Measurements from ENCODE around the gene FARP1.

Gene FARP1

DNA sequence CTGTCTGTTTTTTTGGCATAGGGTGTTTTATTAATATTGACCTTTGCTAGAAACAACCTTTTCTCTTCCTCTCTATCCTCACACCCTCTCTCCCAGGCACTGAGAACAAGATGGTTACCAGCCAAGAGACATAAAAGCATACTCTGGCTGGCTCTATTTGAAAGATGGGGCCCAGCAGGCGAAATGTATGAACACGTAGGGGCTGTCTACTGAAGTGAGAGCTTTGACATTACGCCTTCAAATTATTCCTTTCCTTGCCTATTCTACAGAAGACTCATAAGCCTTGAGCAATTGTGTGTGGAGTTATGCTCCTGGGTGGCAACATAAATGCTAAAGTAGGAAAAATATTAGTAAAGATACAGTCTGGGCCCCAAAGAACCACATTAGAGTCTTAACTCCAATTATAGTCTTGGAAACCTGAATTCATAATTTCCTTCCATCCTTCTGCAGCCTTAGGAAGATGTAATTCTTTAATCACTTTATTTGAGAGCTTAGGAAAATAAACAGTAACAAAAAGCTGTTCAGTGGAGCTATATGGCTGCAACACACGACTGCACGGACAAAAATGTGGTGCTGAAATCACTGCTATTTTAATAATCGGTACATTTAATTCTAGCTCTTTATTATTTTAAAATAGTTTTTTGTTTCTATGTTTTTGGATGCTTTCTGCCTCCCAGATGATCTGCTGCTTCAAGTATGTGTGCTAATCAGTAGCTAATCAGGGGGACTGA is 156.5 kb downstream of the FARP1 start:
- Histone ChIP-seq H3K4me3 (ENCODE audit: low read depth in 1 of 2, low read length in 1 of 2) (no peak overlapping the region), H3K36me3 (no peaks in the 10 kb centered on the region), H3K4me1 (ENCODE audit: control insufficient read depth in 1 of 2, insufficient read depth in 1 of 2, low read depth in 1 of 2, low read length in 1 of 2) (no peaks in the 10 kb centered on the region), H3K27me3 (no peaks in the 10 kb centered on the region), H3K9me3 (no peaks in the 10 kb centered on the region), H3K27ac (no peak overlapping the region)
- TF ChIP-seq, protein P1, sequence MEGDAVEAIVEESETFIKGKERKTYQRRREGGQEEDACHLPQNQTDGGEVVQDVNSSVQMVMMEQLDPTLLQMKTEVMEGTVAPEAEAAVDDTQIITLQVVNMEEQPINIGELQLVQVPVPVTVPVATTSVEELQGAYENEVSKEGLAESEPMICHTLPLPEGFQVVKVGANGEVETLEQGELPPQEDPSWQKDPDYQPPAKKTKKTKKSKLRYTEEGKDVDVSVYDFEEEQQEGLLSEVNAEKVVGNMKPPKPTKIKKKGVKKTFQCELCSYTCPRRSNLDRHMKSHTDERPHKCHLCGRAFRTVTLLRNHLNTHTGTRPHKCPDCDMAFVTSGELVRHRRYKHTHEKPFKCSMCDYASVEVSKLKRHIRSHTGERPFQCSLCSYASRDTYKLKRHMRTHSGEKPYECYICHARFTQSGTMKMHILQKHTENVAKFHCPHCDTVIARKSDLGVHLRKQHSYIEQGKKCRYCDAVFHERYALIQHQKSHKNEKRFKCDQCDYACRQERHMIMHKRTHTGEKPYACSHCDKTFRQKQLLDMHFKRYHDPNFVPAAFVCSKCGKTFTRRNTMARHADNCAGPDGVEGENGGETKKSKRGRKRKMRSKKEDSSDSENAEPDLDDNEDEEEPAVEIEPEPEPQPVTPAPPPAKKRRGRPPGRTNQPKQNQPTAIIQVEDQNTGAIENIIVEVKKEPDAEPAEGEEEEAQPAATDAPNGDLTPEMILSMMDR (IDR thresholded peaks at IDR 0.05) = no peak

DNA sequence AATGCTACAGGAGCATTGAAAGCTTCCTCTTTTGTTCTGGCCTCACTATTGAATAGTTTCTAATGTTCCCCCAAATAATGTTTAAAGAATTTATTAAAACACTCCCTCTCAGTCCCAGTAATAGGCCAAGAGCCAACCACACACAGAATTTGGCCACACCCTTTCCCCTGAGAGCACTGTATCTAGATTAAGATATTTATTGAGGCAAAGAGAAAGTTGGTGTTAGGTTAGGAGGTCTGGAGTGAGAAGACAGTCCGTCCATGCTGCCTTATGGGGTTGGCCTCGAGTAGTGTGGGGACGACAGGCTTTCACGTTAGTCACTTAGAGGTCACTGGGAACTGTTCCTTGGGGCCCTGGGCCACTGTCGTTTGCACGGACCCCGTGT is 157.1 kb downstream of the FARP1 start:
- H3K36me3 ChIP-seq = no peaks in the 10 kb centered on the region
- H3K27me3 ChIP-seq = no peaks in the 10 kb centered on the region
- H3K4me1 ChIP-seq (ENCODE audit: control insufficient read depth in 1 of 2, insufficient read depth in 1 of 2, low read depth in 1 of 2, low read length in 1 of 2) = no peaks in the 10 kb centered on the region
- H3K9me3 ChIP-seq = no peaks in the 10 kb centered on the region
- TF ChIP-seq, protein P1 (IDR thresholded peaks at IDR 0.05) = no peak
- no peak overlapping the region for H3K27ac ChIP-seq
- no peak overlapping the region for H3K4me3 ChIP-seq (ENCODE audit: low read depth in 1 of 2, low read length in 1 of 2)

DNA sequence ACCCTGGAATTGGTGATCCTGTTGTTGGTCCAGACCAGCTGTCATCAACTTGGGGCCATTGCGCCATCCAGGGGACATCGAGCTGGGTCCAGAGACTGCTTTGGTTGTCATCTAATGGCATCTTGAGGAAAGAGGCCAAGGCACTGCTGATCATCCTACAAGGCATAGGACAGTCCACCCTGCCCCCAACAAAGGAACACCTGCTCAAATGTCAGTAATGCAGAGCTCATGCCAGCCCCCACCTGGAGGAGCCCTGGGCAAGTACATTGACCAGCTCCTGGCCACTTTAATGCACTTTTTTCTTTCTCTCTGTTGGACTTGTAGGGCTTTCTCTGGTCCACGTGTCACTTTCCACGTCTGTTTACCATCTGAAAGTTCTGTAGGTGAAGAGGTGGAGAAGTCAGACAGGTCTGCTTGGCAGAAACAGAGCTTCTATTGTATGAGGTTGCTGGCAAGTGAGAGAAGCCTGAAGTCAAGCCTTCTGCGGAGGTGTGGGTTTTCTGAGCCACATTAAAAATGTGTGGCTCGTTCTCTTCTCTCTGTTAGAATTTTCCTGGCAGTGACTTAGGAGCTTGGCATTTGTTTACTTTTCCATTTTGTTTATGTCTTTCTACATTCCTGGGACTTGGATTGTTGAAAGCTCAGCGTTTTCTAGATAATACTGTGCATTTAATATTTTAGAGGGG is 158.2 kb downstream of the FARP1 start:
- TF ChIP-seq, protein P1 (IDR thresholded peaks at IDR 0.05) = no peak
- no peaks in the 10 kb centered on the region for H3K36me3 ChIP-seq
- no peaks in the 10 kb centered on the region for H3K4me1 ChIP-seq (ENCODE audit: control insufficient read depth in 1 of 2, insufficient read depth in 1 of 2, low read depth in 1 of 2, low read length in 1 of 2)
- no peak overlapping the region for H3K4me3 ChIP-seq (ENCODE audit: low read depth in 1 of 2, low read length in 1 of 2)
- no peaks in the 10 kb centered on the region for H3K9me3 ChIP-seq
- H3K27ac ChIP-seq = no peak overlapping the region
- H3K27me3 ChIP-seq = no peaks in the 10 kb centered on the region

DNA sequence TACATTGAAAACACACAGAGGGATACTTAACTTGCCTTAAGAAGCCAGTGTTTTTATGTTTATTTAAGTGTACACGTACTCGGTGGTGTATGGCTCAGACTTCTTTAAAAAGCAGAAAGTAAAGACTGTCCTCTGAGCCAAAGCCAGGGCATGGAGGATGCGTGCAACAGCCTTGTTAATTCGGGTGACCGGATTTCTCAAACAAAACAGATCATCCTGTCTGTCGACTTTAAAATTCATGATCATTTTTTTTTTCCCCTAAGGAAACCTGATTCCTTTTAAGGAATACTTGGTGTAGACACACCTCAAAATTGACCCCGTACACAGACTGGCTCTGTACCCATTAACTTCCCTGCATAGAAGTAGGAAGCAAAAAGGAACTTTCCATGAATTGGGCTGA is 158.8 kb downstream of the FARP1 start:
- TF ChIP-seq, protein P1 (IDR thresholded peaks at IDR 0.05) = no peak
- H3K36me3 ChIP-seq = no peaks in the 10 kb centered on the region
- no peak overlapping the region for H3K4me3 ChIP-seq (ENCODE audit: low read depth in 1 of 2, low read length in 1 of 2)
- no peaks in the 10 kb centered on the region for H3K27me3 ChIP-seq
- no peak overlapping the region for H3K27ac ChIP-seq
- H3K4me1 ChIP-seq (ENCODE audit: control insufficient read depth in 1 of 2, insufficient read depth in 1 of 2, low read depth in 1 of 2, low read length in 1 of 2) = no peaks in the 10 kb centered on the region
- H3K9me3 ChIP-seq = no peaks in the 10 kb centered on the region

DNA sequence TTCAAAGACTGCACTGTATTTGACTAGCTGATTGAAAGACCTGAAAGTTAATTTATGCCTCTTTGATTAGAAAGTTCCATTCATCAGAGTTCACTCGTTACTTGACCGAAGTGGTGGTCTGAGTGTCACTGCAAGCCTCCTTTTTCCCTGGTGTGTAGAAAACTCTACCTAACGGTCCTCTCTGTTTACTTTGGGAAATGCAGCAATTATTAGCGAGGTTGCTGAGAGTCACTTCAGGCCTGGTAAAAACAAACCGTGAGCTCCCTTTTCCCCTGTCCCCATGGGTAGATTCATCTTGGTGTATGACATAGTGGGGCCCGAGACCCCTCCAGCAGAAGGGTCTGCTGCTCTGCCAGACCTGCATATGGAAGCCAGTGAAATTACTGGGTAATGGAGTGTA is 161.0 kb downstream of the FARP1 start:
- Histone ChIP-seq H3K9me3 (no peaks in the 10 kb centered on the region), H3K4me1 (ENCODE audit: control insufficient read depth in 1 of 2, insufficient read depth in 1 of 2, low read depth in 1 of 2, low read length in 1 of 2) (no peaks in the 10 kb centered on the region), H3K27me3 (no peaks in the 10 kb centered on the region), H3K27ac (no peak overlapping the region), H3K4me3 (ENCODE audit: low read depth in 1 of 2, low read length in 1 of 2) (no peak overlapping the region), H3K36me3 (no peaks in the 10 kb centered on the region)
- TF ChIP-seq, protein P1 (IDR thresholded peaks at IDR 0.05) = no peak

All from neutrophil (primary cell).